CD14-positive monocyte (primary cell): Measurements from ENCODE around the gene SGPL1. TPM values are rescaled to one million over a fixed set of nuclear protein-coding genes. Genes with fewer than 3 reads are reported as not detected.

ENCODE experiments used
- DNase-seq, 3 donors: peaks; one replicate each; pipeline ENCODE4 v3.0.0-alpha.2; 2011 to 2022
- H2AFZ ChIP-seq: 2 replicates; pipeline ENCODE4 v1.6.0; 2012; ENCODE audit warnings: mild to moderate bottlenecking, low read depth, low read length, inconsistent platforms; ENCODE audit not compliant: insufficient read depth, poor library complexity, severe bottlenecking
- H3K27ac ChIP-seq, 2 donors: 1 replicate in 1 of 2; 2 replicates in 1 of 2; pipeline ENCODE4 v1.5.1; 2012 to 2013; ENCODE audit warnings: low read length in 2 of 2, control low read depth in 1 of 2, inconsistent platforms in 1 of 2, low read depth in 1 of 2, mild to moderate bottlenecking in 1 of 2
- H3K27me3 ChIP-seq, 2 donors: one replicate each; pipeline versions ENCODE4 v1.6.0 to v1.6.1; 2011 to 2013; ENCODE audit warnings: low read length in 2 of 2; ENCODE audit not compliant: control insufficient read depth in 2 of 2, insufficient read depth in 2 of 2
- H3K36me3 ChIP-seq, 2 donors: replicated peaks in 1 of 2; 1 replicate in 1 of 2; 2 replicates in 1 of 2; pipeline versions ENCODE4 v1.5.1 to v1.6.1; 2012 to 2013; ENCODE audit warnings: low read length in 2 of 2, control low read depth in 1 of 2, inconsistent platforms in 1 of 2, mild to moderate bottlenecking in 1 of 2; ENCODE audit not compliant: insufficient read depth in 2 of 2, control insufficient read depth in 1 of 2
- H3K4me1 ChIP-seq, 2 donors: 1 replicate in 1 of 2; 2 replicates in 1 of 2; pipeline versions ENCODE4 v1.5.1 to v1.6.1; 2012 to 2013; ENCODE audit warnings: low read length in 2 of 2, control low read depth in 1 of 2, inconsistent platforms in 1 of 2, mild to moderate bottlenecking in 1 of 2, moderate library complexity in 1 of 2; ENCODE audit not compliant: insufficient read depth in 2 of 2, control insufficient read depth in 1 of 2
- H3K4me2 ChIP-seq: replicated peaks from 2 replicates; pipeline ENCODE3; 2012; ENCODE audit warnings: low read length, moderate library complexity, mild to moderate bottlenecking; ENCODE audit not compliant: poor library complexity, severe bottlenecking; ENCODE audit errors: extremely low read depth
- H3K4me3 ChIP-seq, 3 experiments: fragments of 200-600 bp in 1 of 3; sonication (generic) in 1 of 3; replicated peaks in 1 of 3; 1 replicate in 2 of 3; 2 replicates in 1 of 3; pipeline ENCODE4 v1.5.1; 2011 to 2013; ENCODE audit warnings: low read length in 3 of 3, mild to moderate bottlenecking in 3 of 3, control low read depth in 2 of 3, low read depth in 2 of 3, inconsistent platforms in 1 of 3, moderate library complexity in 1 of 3
- H3K79me2 ChIP-seq: 2 replicates; pipeline ENCODE4 v1.6.0; 2012; ENCODE audit warnings: mild to moderate bottlenecking, control low read depth, inconsistent platforms, low read length, moderate library complexity; ENCODE audit not compliant: insufficient read depth
- H3K9ac ChIP-seq: 2 replicates; pipeline ENCODE4 v1.6.0; 2017; ENCODE audit warnings: low read length, mild to moderate bottlenecking; ENCODE audit not compliant: insufficient read depth, poor library complexity, severe bottlenecking
- H3K9me3 ChIP-seq, 2 donors: replicated peaks in 1 of 2; 1 replicate in 1 of 2; 2 replicates in 1 of 2; pipeline versions ENCODE4 v1.5.1 to v1.6.1; 2012 to 2013; ENCODE audit warnings: low read length in 2 of 2, control low read depth in 1 of 2; ENCODE audit not compliant: control insufficient read depth in 1 of 2, insufficient read depth in 1 of 2
- H4K20me1 ChIP-seq: 2 replicates; pipeline ENCODE4 v1.6.0; 2012; ENCODE audit warnings: mild to moderate bottlenecking, low read length, control low read depth, moderate library complexity; ENCODE audit not compliant: insufficient read depth
- H3K27ac Mint-ChIP-seq, 7 donors: one replicate each; pipeline ENCODE4 v1.8.0; 2020; ENCODE audit warnings: mild to moderate bottlenecking in 7 of 7, mixed read lengths in 7 of 7, moderate library complexity in 6 of 7, inconsistent platforms in 2 of 7
- H3K27me3 Mint-ChIP-seq, 3 donors: one replicate each; pipeline ENCODE4 v1.8.0; 2021 to 2022; ENCODE audit warnings: low read depth in 3 of 3, mild to moderate bottlenecking in 3 of 3, mixed read lengths in 3 of 3, moderate library complexity in 3 of 3, inconsistent platforms in 1 of 3
- H3K36me3 Mint-ChIP-seq, 2 donors: one replicate each; pipeline ENCODE4 v1.8.0; 2020; ENCODE audit warnings: mixed read lengths in 2 of 2, inconsistent platforms in 1 of 2, mild to moderate bottlenecking in 1 of 2
- H3K4me1 Mint-ChIP-seq: one replicate; pipeline ENCODE4 v1.8.0; 2020; ENCODE audit warnings: mild to moderate bottlenecking, mixed read lengths
- H3K4me3 Mint-ChIP-seq, 2 donors: one replicate each; pipeline ENCODE4 v1.8.0; 2020; ENCODE audit warnings: mild to moderate bottlenecking in 2 of 2, mixed read lengths in 2 of 2, moderate library complexity in 1 of 2
- H3K9me3 Mint-ChIP-seq, 7 donors: one replicate each; pipeline ENCODE4 v1.8.0; 2020 to 2022; ENCODE audit warnings: mixed read lengths in 7 of 7, mild to moderate bottlenecking in 6 of 7, moderate library complexity in 6 of 7, inconsistent platforms in 2 of 7
- WGBS: methylation state at CpG from one replicate; pipeline ENCODE4 v1.1.5; 2013; ENCODE audit warnings: missing lambda C conversion rate; ENCODE audit not compliant: insufficient coverage; 5-methylcytosine and 5-hydroxymethylcytosine counted together
- intact Hi-C, 2 donors: fragments of 100-400 bp; cut with micrococcal nuclease; formaldehyde crosslinking; loops; one replicate each; pipeline versions ENCODE4 v1.15.0 to v1.15.1; 2023
- polyA plus RNA-seq, 3 donors: library from polyadenylated mRNA; depleted of rRNA in 1 of 3; unstranded in 2 of 3; stranded (reverse) in 1 of 3; fragments of 300-500 nt in 2 of 3; fragments of >200 nt in 1 of 3; fragmentation: Illumina TruSeq in 2 of 3; gene quantifications; 1 replicate in 2 of 3; 2 replicates in 1 of 3; pipeline ENCODE4 v1.2.3, GENCODE V29; 2012 to 2021
- TF ChIP-seq, protein P1 (sequence below): fragments of 200-600 bp; IDR thresholded peaks from one replicate; pipeline ENCODE4 v1.8.0; 2022; ENCODE audit warnings: antibody characterized with exemption, mild to moderate bottlenecking

SGPL1 gene
- polyA plus RNA-seq, 3 donors = 16.6 to 26.8 (median 26.1) TPM

DNA sequence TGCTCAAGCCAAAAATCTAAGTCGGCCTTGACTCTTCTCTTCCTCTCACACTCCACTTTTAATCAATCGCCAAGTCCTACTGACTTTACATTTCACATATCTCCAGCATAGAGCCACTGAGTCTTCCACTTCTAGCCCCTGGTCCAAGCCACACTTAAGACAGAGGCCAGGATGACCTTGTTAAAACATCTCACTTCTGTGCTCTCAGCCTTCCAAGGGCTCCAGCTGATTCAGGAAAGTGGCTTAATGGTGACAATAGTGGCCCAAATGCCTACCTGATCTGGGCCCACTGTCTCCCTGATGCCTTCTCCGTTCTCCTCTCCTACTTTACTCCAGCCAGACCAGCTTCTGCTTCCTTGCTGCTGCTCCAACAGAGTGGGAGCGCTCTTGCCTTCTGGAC is 35.0 kb upstream of the SGPL1 start:
- H3K4me1 Mint-ChIP-seq = peaks cover 26% of the 10 kb centered on the region
- no peak for DNase-seq
- no peak overlapping the region for H3K4me2 ChIP-seq
- H3K4me3 Mint-ChIP-seq = no peak overlapping the region
- TF ChIP-seq, protein P1, sequence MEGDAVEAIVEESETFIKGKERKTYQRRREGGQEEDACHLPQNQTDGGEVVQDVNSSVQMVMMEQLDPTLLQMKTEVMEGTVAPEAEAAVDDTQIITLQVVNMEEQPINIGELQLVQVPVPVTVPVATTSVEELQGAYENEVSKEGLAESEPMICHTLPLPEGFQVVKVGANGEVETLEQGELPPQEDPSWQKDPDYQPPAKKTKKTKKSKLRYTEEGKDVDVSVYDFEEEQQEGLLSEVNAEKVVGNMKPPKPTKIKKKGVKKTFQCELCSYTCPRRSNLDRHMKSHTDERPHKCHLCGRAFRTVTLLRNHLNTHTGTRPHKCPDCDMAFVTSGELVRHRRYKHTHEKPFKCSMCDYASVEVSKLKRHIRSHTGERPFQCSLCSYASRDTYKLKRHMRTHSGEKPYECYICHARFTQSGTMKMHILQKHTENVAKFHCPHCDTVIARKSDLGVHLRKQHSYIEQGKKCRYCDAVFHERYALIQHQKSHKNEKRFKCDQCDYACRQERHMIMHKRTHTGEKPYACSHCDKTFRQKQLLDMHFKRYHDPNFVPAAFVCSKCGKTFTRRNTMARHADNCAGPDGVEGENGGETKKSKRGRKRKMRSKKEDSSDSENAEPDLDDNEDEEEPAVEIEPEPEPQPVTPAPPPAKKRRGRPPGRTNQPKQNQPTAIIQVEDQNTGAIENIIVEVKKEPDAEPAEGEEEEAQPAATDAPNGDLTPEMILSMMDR = no peak
- H3K27ac ChIP-seq = no peak overlapping the region
- no peak overlapping the region for H3K9ac ChIP-seq
- peaks cover 29 to 30% of the 10 kb centered on the region in 2 donors for H3K4me1 ChIP-seq
- H3K36me3 ChIP-seq = no peaks in the 10 kb centered on the region
- H3K4me3 ChIP-seq = no peak overlapping the region
- intact Hi-C loops = no loop called here
- H2AFZ ChIP-seq = peak overlapping the region; percentile 59
- H3K9me3 ChIP-seq = no peaks in the 10 kb centered on the region
- no peaks in the 10 kb centered on the region for H3K9me3 Mint-ChIP-seq
- no peaks in the 10 kb centered on the region for H3K36me3 Mint-ChIP-seq
- H3K79me2 ChIP-seq = no peaks in the 10 kb centered on the region
- WGBS = 98% methylated on average over 3 of the region's 4 CpGs
- H3K27me3 ChIP-seq = no peaks in the 10 kb centered on the region
- no peaks in the 10 kb centered on the region for H4K20me1 ChIP-seq
- H3K27me3 Mint-ChIP-seq = peaks cover 2 to 5% (median 2%) of the 10 kb centered on the region in 3 donors
- peak overlapping the region in 1 of 7 donors; percentile 43 for H3K27ac Mint-ChIP-seq

DNA sequence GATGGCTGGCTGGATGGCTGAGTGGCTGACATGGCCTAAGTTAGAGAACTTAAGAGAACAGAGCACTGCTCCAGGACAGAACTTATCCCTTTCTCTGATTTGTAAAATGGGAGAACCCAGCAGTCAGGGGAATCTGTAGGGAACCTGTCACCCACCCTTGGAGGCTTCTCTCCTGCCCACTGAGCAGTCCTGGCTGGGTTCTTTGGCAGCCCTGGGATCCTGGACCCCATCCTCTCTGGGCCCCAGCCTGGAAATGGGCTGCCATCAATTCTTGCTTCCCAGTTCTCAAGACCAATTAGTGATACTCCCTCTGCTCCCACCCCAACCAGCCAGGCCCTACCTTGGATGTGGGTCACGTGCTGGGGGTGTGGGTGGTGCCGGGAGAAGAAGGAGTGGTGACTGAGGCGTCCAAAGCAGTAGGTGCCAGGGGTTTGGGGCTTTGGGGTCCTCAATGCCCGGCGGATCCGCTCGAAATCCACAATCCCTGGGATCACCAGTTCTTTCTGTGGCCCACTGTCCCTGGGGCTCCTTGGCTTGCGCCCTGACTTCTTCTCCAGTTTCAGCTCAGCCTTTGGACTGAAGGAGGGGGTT is 34.2 kb upstream of the SGPL1 start:
- no peak overlapping the region for H3K9ac ChIP-seq
- H3K36me3 Mint-ChIP-seq = no peaks in the 10 kb centered on the region
- no peak overlapping the region for H3K4me3 Mint-ChIP-seq
- H3K4me3 ChIP-seq = no peak overlapping the region
- no peaks in the 10 kb centered on the region for H3K9me3 Mint-ChIP-seq
- no peak overlapping the region for H3K27ac ChIP-seq
- no peaks in the 10 kb centered on the region for H3K9me3 ChIP-seq
- no peaks in the 10 kb centered on the region for H3K27me3 ChIP-seq
- peaks cover 2 to 5% (median 2%) of the 10 kb centered on the region in 3 donors for H3K27me3 Mint-ChIP-seq
- H3K27ac Mint-ChIP-seq = peak overlapping the region in 1 of 7 donors; percentile 19
- H3K36me3 ChIP-seq = no peaks in the 10 kb centered on the region
- intact Hi-C loops = no loop called here
- no peak overlapping the region for H3K4me2 ChIP-seq
- DNase-seq = no peak
- peaks cover 29 to 30% of the 10 kb centered on the region in 2 donors for H3K4me1 ChIP-seq
- peaks cover 26% of the 10 kb centered on the region for H3K4me1 Mint-ChIP-seq
- H4K20me1 ChIP-seq = no peaks in the 10 kb centered on the region
- no peaks in the 10 kb centered on the region for H3K79me2 ChIP-seq
- TF ChIP-seq, protein P1 = no peak
- 100% methylated on average over 4 of the region's 8 CpGs for WGBS
- H2AFZ ChIP-seq = no peak overlapping the region
